GM19193 (cell line): ENCODE measurements around the gene FAM187B.
A peak's percentile ranks its signal among the peaks of the same experiment; 100 is the strongest.

Experiments
- POLR2A ChIP-seq: IDR thresholded peaks from 4 replicates; pipeline ENCODE4 v1.6.1; 2011; ENCODE audit not compliant: insufficient read depth, insufficient read length; ENCODE audit errors: extremely low read depth

Gene FAM187B

DNA sequence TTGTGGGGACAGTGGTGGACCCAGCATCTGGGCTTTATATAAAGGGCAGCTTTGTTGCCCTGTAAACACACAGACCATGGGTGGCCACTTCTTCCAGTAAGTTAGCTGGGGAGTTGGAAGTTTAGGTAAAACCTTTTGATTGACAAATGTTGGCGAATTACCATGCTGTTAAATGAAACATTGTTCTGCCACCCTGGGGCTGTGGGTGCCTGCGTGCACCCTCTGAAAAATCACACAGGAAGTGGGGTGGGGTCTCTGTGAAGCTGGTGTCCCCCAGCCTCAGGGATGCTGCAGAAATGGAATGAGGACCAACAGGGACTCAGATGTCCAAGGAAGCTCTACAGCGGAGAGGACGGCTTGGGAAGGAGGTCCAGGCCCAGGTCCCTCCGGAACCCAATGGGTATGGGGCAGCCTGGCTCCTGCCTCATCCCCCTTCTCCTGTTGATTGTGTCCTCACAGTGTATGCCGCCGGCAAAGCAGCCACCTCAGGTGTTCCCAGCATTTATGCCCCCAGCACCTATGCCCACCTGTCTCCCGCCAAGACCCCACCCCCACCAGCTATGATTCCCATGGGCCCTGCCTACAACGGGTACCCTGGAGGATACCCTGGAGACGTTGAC, 37.5 kb upstream of the FAM187B start:
- TF ChIP-seq POLR2A: no peak

DNA sequence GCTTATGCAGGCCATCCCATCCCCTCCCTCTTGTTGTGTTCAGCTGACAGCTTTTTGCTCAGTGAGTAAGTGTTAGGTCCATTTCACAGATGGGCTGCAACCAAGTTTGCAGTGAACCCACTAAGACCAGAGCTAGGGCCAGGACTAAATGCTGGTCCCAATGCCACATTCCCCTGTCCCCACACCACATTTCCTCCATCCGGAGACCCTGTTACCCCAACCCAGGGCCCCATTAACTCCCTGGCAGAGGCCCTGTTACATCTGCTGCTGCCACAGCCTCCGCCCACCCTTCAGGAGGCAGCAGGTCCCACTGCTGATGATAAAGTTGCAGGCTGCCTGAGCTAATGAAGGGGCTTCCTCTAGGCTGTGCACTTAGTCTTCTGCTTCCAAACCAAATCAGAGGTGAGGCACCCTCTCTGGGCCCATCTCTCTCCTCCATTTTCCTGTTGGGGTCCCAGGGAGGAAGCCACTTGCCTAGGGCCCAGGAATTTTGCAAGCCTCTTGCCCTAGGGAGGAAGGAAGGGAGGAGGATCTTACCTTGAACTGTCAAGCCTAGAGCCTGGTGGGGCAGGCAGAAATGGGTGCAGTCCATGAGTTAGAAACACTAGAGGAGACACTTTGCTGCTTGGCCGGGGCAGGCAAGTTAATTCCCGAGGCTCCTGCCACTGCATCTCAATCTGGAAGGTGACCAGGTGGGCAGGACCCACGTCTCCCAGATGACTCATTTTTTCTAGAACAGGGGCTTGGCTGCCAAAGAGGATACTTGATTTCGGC, 36.8 kb upstream of the FAM187B start:
- no peak for TF ChIP-seq POLR2A

DNA sequence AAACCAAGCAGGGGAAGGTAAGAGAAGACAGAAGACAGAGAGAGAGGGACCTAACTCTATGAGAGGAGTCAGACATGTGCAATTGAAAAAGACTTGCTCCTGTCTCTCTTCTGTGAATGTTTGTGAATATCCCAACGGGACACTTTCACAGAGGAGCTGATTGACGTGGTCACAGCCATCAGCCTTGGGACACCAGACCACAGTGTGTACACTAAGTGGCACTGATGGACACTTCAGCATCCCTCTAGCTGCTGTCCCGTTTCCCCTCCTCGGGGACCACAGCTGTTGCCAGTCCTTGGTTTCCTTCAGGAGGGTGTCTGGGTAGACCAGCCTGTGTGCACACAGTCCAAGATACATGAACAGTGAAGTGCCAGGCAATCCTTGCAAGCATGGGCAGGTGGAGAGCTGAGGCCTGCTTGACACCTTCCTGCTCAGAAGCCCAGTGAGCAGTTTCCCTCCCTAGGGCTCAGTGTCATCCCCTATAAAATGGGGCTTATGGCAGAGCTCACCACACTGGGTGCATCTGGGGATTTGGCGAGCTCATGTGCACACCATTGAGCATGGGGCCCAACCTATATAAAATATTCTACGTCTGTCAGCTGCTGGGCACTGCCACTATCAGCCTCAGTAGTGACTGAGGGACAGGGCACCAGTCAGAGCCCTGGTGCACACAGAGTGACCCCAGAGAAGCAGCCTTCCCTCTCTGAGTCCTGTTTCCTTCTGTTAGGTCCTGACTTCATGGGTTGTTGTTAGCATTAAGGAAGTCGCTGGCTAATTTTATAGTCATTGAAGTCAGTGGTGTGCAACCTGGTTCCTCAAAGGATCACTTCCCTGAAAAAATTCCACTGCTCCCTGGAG, 36.0 kb upstream of the FAM187B start:
- peak; percentile 7 for TF ChIP-seq POLR2A

DNA sequence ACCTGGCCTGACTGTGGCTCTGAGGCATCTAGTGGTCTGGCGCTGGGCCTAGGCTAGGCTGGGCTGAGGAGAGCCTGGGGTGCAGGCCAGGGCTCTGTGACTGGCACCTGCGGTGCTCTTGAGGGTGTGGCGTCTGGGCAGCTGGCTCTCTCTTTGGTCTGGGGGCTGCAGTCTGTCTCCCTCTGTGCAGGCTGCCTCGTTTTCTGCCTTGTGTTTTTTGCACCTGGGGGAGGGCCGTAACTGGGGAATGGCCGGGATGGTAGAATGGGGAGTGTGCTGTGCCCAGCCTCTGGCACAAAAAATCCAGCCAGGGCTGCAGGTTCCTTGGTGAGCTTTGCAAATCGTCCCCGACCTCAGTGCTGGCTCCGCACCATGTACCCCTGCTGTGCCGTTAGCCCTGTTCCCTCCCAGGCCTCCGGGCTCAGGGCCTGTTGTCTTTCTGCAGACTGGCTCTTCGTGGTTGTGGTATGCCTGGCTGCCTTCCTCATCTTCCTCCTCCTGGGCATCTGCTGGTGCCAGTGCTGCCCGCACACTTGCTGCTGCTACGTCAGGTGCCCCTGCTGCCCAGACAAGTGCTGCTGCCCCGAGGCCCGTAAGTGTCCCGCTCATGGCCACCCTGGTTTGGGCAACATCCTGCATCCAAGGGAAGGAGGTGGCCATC, 33.7 kb upstream of the FAM187B start:
- peak; percentile 16 for TF ChIP-seq POLR2A

DNA sequence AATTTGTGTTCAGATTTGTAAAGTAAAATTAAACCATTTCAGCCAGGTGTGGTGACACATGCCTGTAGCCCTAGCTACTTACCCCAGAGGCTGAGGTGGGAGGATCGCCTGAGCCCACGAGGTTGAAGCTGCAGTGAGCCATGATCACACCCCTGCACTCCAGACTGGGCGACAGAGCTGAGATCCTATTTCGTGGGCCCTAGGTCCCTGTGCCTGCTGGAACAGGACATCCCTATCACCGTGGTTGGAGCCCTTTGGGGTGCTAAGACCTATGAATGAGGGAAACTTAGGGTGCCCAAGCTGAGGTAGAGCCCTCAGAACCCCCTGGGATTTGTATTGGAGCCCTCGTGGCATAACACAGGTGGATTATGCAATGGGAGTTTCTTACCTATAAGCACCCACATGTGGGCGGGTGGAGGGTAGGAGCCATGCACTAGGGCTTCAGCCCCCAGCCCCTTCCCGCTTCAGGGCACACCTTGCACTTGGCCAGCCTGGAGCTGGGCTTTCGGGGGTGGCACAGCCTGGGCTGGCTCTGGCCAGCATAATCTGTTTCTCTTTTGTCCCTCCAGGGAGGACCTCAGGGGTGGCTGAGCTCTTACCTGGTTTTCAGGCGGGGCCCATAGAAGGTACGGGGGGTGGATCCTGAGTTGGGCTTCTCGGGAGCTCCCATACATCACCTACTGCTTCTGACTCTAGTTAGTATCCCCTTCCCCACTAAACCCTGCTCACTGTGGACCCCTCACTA, 33.0 kb upstream of the FAM187B start:
- peak; percentile 15 for TF ChIP-seq POLR2A

DNA sequence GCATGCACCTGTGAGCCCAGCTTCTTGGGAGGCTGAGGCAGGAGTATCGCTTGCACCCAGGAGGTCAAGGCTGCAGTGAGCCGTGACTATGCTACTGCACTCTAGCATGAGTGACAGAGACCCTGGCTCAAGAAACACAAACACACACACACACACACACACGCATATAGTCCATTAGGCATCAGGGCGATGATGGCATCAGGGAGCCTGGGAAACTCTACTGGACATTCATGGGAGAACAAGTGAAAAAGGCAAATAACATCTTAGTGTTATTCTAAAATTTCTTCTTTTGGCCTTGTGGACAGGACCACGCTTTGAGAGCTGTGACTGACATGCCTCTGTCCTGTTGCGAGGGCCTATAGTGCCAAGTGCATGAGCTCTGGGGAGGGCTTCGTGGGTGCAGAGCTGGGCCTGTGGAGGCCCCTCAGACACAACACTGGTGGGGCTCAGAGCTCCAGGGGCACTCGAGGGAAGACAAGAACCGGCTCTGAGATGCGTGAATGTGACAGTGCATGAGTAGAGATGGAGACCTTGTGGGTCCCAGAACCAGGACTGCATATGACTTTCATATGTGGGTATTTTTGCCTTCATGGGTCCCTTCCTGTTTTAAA, 32.3 kb upstream of the FAM187B start:
- peak; percentile 6 for TF ChIP-seq POLR2A

DNA sequence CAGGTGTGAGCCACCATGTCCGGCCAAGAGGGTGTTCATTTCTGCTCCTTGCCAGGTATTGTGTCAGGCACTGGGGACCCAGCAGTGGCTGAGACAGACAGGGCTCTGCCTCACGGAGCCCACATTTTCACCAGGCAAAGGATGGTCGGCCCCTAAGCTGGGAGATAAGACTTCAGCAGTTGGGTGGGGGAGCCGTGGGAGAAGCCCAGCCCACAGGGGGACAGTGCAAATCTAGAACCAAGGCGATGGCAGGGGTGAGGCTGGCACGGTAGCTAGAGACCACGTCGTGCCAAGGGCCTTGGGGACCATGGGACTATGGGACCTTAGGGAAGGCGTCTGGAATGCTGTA, 28.5 kb upstream of the FAM187B start:
- TF ChIP-seq POLR2A: no peak

DNA sequence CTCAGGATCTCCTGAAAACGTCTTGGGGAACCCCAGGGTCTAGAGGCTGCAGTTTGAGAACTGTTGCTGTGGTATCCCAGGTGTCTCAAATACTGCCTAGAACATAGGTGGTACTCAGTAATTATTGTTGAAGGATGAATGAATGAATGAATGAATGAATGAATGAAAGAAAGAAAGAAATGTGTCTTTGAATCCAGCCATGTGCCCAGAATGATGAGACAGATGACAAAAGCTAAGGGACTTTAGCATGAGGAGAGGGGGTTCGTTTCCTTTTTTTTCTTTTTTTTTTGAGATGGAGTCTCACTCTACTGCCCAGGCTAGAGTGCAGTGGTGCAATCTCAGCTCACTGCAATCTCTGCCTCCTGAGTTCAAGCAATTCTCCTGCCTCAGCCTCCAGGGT, 28.0 kb upstream of the FAM187B start:
- no peak for TF ChIP-seq POLR2A

DNA sequence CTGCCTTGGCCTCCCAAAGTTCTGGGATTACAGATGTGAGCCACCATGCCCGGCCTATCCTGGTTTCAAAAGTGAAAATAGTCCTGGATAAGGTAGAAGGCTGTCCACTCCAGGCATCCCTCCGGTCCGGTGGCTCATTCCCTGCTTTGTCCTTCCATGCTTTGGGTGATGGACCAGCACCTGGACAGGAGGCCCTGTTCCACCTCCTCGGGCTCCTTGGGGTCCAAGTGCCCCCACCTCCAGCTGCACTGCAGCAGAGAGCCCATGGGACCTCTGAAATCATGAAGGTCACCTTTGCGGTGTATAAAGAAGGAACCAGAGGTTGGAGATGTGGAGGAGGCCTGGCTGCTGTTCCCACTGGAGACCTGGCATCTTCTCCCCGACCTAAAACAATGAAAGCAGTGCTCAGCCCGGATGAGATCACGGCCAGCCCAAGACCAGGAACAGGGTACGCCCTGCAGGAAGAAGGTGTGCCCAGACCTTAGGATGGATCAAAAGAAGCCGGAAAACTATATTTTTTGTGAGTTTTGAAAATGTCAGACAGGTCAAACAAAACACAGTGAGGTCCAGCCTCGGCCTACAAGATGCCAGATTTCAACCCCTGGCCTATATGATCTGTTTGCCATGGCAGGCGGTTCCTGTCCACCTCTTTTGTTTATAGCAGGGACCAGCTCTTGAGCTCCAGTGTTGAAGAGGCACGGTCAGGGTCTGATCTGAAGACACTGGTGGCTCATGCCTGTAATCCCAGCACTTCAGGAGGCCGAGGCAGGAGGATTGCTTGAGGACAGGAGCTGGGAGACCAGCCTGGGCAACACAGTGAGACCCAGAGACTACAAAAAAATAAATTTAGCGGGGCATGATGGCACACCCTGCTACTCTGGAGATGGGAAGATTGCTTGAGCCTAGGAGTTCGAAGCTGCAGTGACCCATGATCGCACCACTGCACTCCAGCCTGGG, 26.1 kb upstream of the FAM187B start:
- no peak for TF ChIP-seq POLR2A

DNA sequence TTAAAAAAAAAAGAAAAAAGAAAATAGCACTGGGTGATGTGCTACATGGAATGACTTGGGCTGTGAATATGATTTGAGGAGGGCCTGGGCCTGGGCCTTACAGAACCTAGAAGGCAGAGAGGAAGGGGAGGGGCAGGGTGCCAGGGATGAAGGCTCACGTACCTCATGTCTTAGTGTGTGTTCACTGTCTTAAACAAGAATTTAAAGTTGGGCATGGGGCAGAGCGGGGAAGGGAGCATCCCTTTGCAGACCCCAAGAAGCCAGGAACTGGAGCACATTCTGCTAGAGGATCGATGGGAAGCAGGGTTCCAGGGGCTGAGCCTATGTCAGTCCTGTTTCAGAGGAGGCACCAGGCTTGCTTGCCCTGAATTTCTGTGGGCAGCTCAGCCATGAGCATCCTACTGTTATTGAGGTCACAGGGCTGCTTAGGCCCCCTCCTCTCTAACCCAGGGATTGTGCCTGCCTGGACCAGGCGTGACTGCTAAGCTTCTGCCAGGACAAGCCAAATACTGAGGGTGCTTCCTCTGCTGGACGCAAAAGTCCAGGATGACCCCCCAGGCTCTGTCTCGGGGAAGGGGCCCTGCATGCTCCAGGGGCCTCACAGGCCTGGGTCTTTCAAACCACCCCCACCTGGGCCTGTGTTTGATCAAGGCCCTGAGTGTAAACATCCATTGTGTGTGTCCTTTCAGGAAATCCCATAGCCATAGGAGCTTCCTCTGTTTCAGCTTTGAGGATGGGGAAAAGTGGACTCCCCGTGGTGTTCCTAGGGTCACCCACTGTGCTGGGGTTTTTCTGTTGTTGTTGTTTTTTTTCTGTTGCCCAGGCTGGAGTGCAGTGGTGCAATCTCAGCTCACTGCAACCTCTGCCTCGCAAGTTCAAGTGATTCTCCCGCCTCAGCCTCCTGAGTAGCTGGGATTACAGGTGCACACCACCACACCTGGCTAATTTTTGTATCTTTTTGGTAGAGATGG, 25.1 kb upstream of the FAM187B start:
- TF ChIP-seq POLR2A: no peak

DNA sequence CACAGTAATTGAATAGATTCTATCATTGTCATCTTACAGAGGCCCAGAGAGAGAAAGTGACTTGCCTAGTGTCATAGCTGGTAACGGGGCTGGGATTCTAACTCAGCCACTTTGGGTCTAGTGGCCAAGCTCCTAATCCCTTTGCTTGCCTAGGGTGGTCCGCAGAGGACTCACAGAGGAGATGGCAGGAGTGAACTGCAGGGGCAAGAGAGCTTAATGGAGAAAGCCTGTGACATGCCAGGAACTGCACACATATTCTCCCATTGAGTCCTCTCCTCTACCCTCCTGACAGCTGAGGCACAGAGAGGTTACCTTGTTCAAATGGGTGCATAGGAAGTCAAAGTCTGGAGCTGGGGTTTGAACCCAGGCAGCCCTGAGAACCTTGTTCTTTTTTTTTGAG, 22.9 kb upstream of the FAM187B start:
- TF ChIP-seq POLR2A: no peak
